Measurements from ENCODE around the gene GABBR2.

DNA sequence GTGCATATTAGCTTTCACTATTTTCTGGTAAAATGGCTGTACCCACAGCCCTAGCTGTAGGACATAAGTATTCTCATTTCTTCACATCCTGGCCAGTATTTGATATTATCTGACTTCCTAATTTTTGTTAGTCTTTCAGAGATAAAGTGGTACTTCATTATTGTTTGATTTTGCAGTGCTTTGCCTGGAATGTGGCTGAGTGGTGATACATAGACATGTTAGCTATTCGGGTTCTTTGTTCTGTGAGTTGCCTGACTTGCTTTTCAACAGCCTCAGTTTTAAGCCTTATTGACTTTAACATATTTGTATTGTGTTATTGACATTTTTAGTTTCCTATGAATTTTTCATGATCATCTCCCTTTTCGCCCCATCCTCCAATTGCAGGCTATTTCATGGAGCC, 161.1 kb downstream of the GABBR2 start:
- TF ChIP-seq, protein P1, sequence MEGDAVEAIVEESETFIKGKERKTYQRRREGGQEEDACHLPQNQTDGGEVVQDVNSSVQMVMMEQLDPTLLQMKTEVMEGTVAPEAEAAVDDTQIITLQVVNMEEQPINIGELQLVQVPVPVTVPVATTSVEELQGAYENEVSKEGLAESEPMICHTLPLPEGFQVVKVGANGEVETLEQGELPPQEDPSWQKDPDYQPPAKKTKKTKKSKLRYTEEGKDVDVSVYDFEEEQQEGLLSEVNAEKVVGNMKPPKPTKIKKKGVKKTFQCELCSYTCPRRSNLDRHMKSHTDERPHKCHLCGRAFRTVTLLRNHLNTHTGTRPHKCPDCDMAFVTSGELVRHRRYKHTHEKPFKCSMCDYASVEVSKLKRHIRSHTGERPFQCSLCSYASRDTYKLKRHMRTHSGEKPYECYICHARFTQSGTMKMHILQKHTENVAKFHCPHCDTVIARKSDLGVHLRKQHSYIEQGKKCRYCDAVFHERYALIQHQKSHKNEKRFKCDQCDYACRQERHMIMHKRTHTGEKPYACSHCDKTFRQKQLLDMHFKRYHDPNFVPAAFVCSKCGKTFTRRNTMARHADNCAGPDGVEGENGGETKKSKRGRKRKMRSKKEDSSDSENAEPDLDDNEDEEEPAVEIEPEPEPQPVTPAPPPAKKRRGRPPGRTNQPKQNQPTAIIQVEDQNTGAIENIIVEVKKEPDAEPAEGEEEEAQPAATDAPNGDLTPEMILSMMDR (IDR thresholded peaks at IDR 0.05): no peak
- TF ChIP-seq POLR2A (IDR thresholded peaks at IDR 0.05): no peak

All from right lobe of liver (tissue), 4 donors.